A673 (cell line): ENCODE data around the gene ADRB2. TPM values are rescaled to one million over a fixed set of nuclear protein-coding genes. Genes with fewer than 3 reads are reported as not detected.

ENCODE experiments used
- BruUV-seq: library from RNA; stranded (reverse); fragments of 400-500 nt; replicated peaks from 2 replicates; lab custom pipeline; 2021; lab: Mats Ljungman, UMichigan
- CTCF ChIA-PET: fragments of 300-600 bp; sonication (Branson Sonifier 250); formaldehyde crosslinking; loops from one replicate; lab custom pipeline; 2022; ENCODE audit warnings: antibody characterized with exemption; lab: Charles Lee
- POLR2A ChIA-PET: fragments of 300-600 bp; sonication (Branson Sonifier 250); formaldehyde crosslinking; loops from one replicate; lab custom pipeline; 2022; ENCODE audit warnings: antibody characterized with exemption; ENCODE audit not compliant: low non-redundant PET; lab: Charles Lee
- DNase-seq: peaks from one replicate; pipeline ENCODE4 v3.0.0-alpha.2; 2015; ENCODE audit warnings: low spot score
- H3K27ac ChIP-seq: fragments of 200-600 bp; sonication (generic); 2 replicates; pipeline ENCODE4 v1.5.1; 2016; ENCODE audit warnings: mixed run types, low read depth, mild to moderate bottlenecking, mixed read lengths, antibody characterized with exemption, low read length; ENCODE audit not compliant: poor library complexity, severe bottlenecking
- H3K27me3 ChIP-seq: fragments of 200-600 bp; sonication (generic); replicated peaks from 2 replicates; pipeline ENCODE4 v1.6.1; 2017; ENCODE audit warnings: mixed run types, low read depth, mild to moderate bottlenecking, mixed read lengths, antibody characterized with exemption, low read length; ENCODE audit not compliant: insufficient read depth, poor library complexity
- H3K36me3 ChIP-seq: fragments of 200-600 bp; sonication (generic); 2 replicates; pipeline ENCODE4 v1.6.1; 2016; ENCODE audit warnings: mixed run types, mild to moderate bottlenecking, mixed read lengths, antibody characterized with exemption, low read length; ENCODE audit not compliant: insufficient read depth, poor library complexity, severe bottlenecking
- H3K4me1 ChIP-seq: fragments of 200-600 bp; sonication (generic); 2 replicates; pipeline ENCODE4 v1.6.1; 2017; ENCODE audit warnings: mixed run types, mild to moderate bottlenecking, mixed read lengths, antibody characterized with exemption, low read length; ENCODE audit not compliant: insufficient read depth, poor library complexity, severe bottlenecking
- H3K4me3 ChIP-seq: fragments of 200-600 bp; sonication (generic); 2 replicates; pipeline ENCODE4 v1.5.1; 2016; ENCODE audit warnings: low read depth, mixed run types, mild to moderate bottlenecking, mixed read lengths, low read length; ENCODE audit not compliant: poor library complexity, severe bottlenecking
- H3K9me3 ChIP-seq: fragments of 200-600 bp; sonication (generic); 2 replicates; pipeline ENCODE4 v1.6.1; 2016; ENCODE audit warnings: mixed run types, low read depth, mild to moderate bottlenecking, mixed read lengths, antibody characterized with exemption, low read length; ENCODE audit not compliant: poor library complexity, severe bottlenecking
- CTCF ChIP-seq: fragments of 300-800, 200-600 bp; sonication (generic); conservative IDR thresholded peaks from 2 replicates; pipeline ENCODE4 v1.5.1; 2017; ENCODE audit warnings: low read depth, mild to moderate bottlenecking, antibody characterized with exemption, low read length, moderate library complexity, mixed read lengths
- EZH2 ChIP-seq: fragments of 200-600 bp; sonication (generic); IDR thresholded peaks from 2 replicates; pipeline ENCODE4 v1.6.1; 2017; ENCODE audit warnings: borderline replicate concordance, low read depth, mild to moderate bottlenecking, mixed read lengths, antibody characterized with exemption, low read length; ENCODE audit not compliant: poor library complexity, severe bottlenecking
- intact Hi-C: fragments of 100-400 bp; cut with micrococcal nuclease; formaldehyde crosslinking; loops from one replicate; pipeline ENCODE4 v1.10.0; 2022; ENCODE audit not compliant: unreplicated experiment
- total RNA-seq: library from RNA; stranded (reverse); gene quantifications from 2 replicates; pipeline ENCODE4 v1.2.3, GENCODE V29; 2021

Gene ADRB2
- total RNA-seq, 1 experiment from 2014 or later, result not detected

GRCh38 chr5:148858547-148858946, 32.1 kb downstream of the ADRB2 start:
- no TSS peak for BruUV-seq
- ChIA-PET POLR2A (no interaction called here), CTCF (no interaction called here)
- Histone ChIP-seq H3K4me1 (no peaks in the 10 kb centered on the region), H3K9me3 (no peaks in the 10 kb centered on the region), H3K4me3 (no peak overlapping the region), H3K27me3 (peaks cover 3% of the 10 kb centered on the region), H3K27ac (no peak overlapping the region), H3K36me3 (no peaks in the 10 kb centered on the region)
- no peak for TF ChIP-seq EZH2
- TF ChIP-seq CTCF, result no peak
- no peak for DNase-seq
- intact Hi-C loops, result no loop called here

- intact Hi-C loops, result no loop called here
- no TSS peak for BruUV-seq
- DNase-seq, result no peak
- ChIA-PET CTCF (no interaction called here), POLR2A (no interaction called here)
- Histone ChIP-seq H3K27me3 (peaks cover 3% of the 10 kb centered on the region), H3K4me1 (no peaks in the 10 kb centered on the region), H3K9me3 (no peaks in the 10 kb centered on the region), H3K27ac (no peak overlapping the region), H3K4me3 (no peak overlapping the region), H3K36me3 (no peaks in the 10 kb centered on the region)
- TF ChIP-seq CTCF (no peak), EZH2 (no peak)
These were observed 33.3 kb downstream of the ADRB2 start for GRCh38 chr5:148859703-148860102.

- Histone ChIP-seq H3K4me3 (no peak overlapping the region), H3K27me3 (peaks cover 3% of the 10 kb centered on the region), H3K27ac (no peak overlapping the region), H3K36me3 (no peaks in the 10 kb centered on the region), H3K4me1 (no peaks in the 10 kb centered on the region), H3K9me3 (no peaks in the 10 kb centered on the region)
- POLR2A ChIA-PET, result no interaction called here
- CTCF ChIA-PET, result no interaction called here
- intact Hi-C loops, result no loop called here
- no peak for DNase-seq
- no peak for TF ChIP-seq CTCF
- no TSS peak for BruUV-seq
These were observed 34.2 kb downstream of the ADRB2 start for GRCh38 chr5:148860599-148860998.
